K562 (cell line): Measurements from ENCODE around the gene ANKH.

Experiments
- BCLAF1 ChIP-seq, 2 experiments: fragments of 450-650 bp in 1 of 2; IDR thresholded peaks; 2 replicates each; pipeline ENCODE4 v1.6.1; 2011 to 2017; ENCODE audit warnings: low read depth in 2 of 2, antibody characterized with exemption in 1 of 2, borderline replicate concordance in 1 of 2, low read length in 1 of 2, mild to moderate bottlenecking in 1 of 2, mixed read lengths in 1 of 2; ENCODE audit not compliant: control insufficient read depth in 1 of 2
- SFPQ ChIP-seq: fragments of 200-400 bp; formaldehyde crosslinking; IDR thresholded peaks from 2 replicates; pipeline ENCODE4 v1.6.1; 2017; ENCODE audit warnings: mild to moderate bottlenecking, low read depth, low read length, moderate library complexity
- ZNF12 ChIP-seq: sonication (generic); formaldehyde crosslinking; IDR thresholded peaks from 2 replicates; pipeline ENCODE4 v1.4.0; 2020; ENCODE audit warnings: mild to moderate bottlenecking, missing genetic modification reagents
- ZNF407 ChIP-seq: fragments of 450-650 bp; IDR thresholded peaks from 2 replicates; pipeline ENCODE4 v1.6.1; 2016; ENCODE audit warnings: low read depth
- ZNF644 ChIP-seq: fragments of 200-800 bp; sonication (Bioruptor generic); IDR thresholded peaks from 2 replicates; pipeline ENCODE4 v1.6.1; 2016; ENCODE audit warnings: low read depth, missing genetic modification characterization, missing compliant biosample characterization

GRCh38 chr5:14778792-14779070 lies 92.8 kb downstream of the ANKH start:
- no peak for TF ChIP-seq BCLAF1 (IDR thresholded peaks at IDR 0.05; ENCODE audit: borderline replicate concordance in 1 of 2, control insufficient read depth in 1 of 2, low read depth in 2 of 2, low read length in 1 of 2)
- no peak for TF ChIP-seq ZNF407
- no peak for TF ChIP-seq SFPQ
- no peak for TF ChIP-seq ZNF644 (tag)
- no peak for TF ChIP-seq ZNF12 (CRISPR knock-in tag)
